Frontal cortex (tissue), 4 donors: Measurements from ENCODE around the gene MVK. TPM values are rescaled to one million over a fixed set of nuclear protein-coding genes. Genes with fewer than 3 reads are reported as not detected.

Experiments used
- DNase-seq, 2 donors: peaks; one replicate each; pipeline ENCODE4 v3.0.0; 2012; ENCODE audit warnings: low spot score in 2 of 2
- FAIRE-seq: peaks from 2 replicates; lab custom pipeline; 2012; peaks lifted over from hg19 to GRCh38; lab: Jason Lieb, UNC
- total RNA-seq: library from RNA; depleted of rRNA; stranded (reverse); fragments of >200 nt; gene quantifications from one replicate; pipeline ENCODE4 v1.2.3, GENCODE V29; 2014
- donor health status: control.
- donor health status: control.
- donor health status: control.

MVK gene
- total RNA-seq, 1 donor from 2014 or later, result 14.3 TPM

GRCh38 chr12:109561711-109562030 lies 11.9 kb upstream of the MVK start:
- FAIRE-seq (no peak), DNase-seq (no peak)

GRCh38 chr12:109562871-109563270 lies 10.7 kb upstream of the MVK start:
- DNase-seq (no peak), FAIRE-seq (no peak)

- FAIRE-seq (no peak), DNase-seq (no peak)
Measured at GRCh38 chr12:109563291-109564284, 10.0 kb upstream of the MVK start.

- DNase-seq, result no peak
Measured at GRCh38 chr12:109566424-109566823, 7.2 kb upstream of the MVK start.

GRCh38 chr12:109567296-109567695 lies 6.3 kb upstream of the MVK start:
- no peak for DNase-seq
- no peak for FAIRE-seq

More at GRCh38 chr12:109566424-109566823, 7.2 kb upstream of the MVK start:
- FAIRE-seq, result no peak

- no peak for DNase-seq
- FAIRE-seq, result no peak
Measured at GRCh38 chr12:109567967-109568366, 5.6 kb upstream of the MVK start.

GRCh38 chr12:109568486-109568885 lies 5.1 kb upstream of the MVK start:
- FAIRE-seq (no peak), DNase-seq (no peak)

- FAIRE-seq, result no peak
Measured at GRCh38 chr12:109571773-109572505, 1.7 kb upstream of the MVK start.

GRCh38 chr12:109572506-109572845 lies 1.1 kb upstream of the MVK start:
- DNase-seq (no peak), FAIRE-seq (no peak)

More at GRCh38 chr12:109571773-109572505, 1.7 kb upstream of the MVK start:
- DNase-seq, result no peak

GRCh38 chr12:109573914-109574244 lies 285 bp downstream of the MVK start:
- DNase-seq (no peak), FAIRE-seq (no peak)

GRCh38 chr12:109575683-109576082 lies 2.1 kb downstream of the MVK start:
- DNase-seq (no peak), FAIRE-seq (no peak)

- no peak for DNase-seq
- FAIRE-seq, result no peak
Measured at GRCh38 chr12:109577311-109577710, 3.7 kb downstream of the MVK start.

GRCh38 chr12:109578330-109578927 lies 4.8 kb downstream of the MVK start:
- FAIRE-seq, result no peak
- DNase-seq, result no peak

GRCh38 chr12:109579639-109580038 lies 6.0 kb downstream of the MVK start:
- no peak for DNase-seq
- FAIRE-seq, result no peak

- DNase-seq, result no peak
- FAIRE-seq, result no peak
Measured at GRCh38 chr12:109580272-109580671, 6.7 kb downstream of the MVK start.

GRCh38 chr12:109580684-109581333 lies 7.2 kb downstream of the MVK start:
- FAIRE-seq, result no peak

GRCh38 chr12:109581334-109581691 lies 7.7 kb downstream of the MVK start:
- DNase-seq, result no peak
- FAIRE-seq, result no peak

More at GRCh38 chr12:109580684-109581333, 7.2 kb downstream of the MVK start:
- no peak for DNase-seq

- no peak for DNase-seq
- no peak for FAIRE-seq
Measured at GRCh38 chr12:109581856-109582255, 8.3 kb downstream of the MVK start.

GRCh38 chr12:109582636-109583035 lies 9.0 kb downstream of the MVK start:
- DNase-seq (no peak), FAIRE-seq (no peak)

- no peak for DNase-seq
- FAIRE-seq, result no peak
Measured at GRCh38 chr12:109583733-109584132, 10.1 kb downstream of the MVK start.
